ENCODE measurements around the gene HOXB1.

- TF ChIP-seq EZH2 (IDR thresholded peaks at IDR 0.05; ENCODE audit: insufficient read depth, poor library complexity, severe bottlenecking) (no peak), EZH2phosphoT487 (IDR thresholded peaks at IDR 0.05; ENCODE audit: insufficient read depth, low read depth) (no peak)
Observed at GRCh38 chr17:48502312-48502711, 28.5 kb downstream of the HOXB1 start.
